ENCODE measurements around the gene WDR45B.

WDR45B gene

DNA sequence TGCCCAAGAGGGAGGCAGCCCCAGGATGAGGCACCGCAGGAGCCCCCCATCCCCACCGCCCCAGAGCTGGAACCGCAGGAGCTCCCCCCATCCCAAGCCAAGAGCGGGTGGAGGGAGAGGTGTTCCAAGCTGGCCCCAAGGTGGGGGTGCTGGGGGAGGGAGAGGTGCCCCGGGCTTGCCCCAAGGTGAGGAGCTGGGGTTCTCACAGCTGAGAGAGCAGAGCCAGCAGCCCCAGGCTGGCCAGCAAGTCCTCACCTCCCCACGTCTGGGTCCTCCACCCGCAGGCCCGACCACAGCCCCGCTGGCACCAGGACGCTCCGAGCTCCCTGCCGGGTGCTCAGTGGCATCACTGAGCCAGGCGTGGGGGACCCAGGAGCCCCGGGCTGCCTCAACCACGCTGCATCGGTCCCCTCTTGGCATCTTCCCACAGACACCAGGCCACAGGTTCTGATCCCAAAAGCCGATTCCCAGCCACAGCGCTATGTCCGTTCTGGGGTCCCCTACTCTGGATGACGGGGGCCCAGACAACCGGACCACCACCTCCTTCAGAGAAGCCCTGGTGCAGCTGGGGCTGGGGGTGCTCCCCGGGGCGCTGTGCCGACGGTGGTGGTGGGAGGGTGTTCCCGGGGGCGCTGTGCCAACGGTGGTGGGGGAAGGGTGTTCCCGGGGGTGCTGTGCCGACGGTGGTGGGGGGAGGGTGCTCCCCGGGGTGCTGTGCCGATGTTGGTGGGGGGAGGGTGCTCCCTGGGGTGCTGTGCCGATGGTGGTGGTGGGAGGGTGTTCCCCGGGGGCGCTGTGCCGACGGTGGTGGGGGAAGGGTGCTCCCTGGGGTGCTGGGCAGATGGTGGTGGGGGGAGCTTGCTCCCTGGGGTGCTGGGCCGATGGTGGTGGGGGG lies 15.4 kb upstream of the WDR45B start:
- TF ChIP-seq CTCF (IDR thresholded peaks at IDR 0.05; ENCODE audit: low read depth, low read length), result no peak
- no peak overlapping the region for H3K4me3 ChIP-seq (ENCODE audit: low read depth, low read length)

DNA sequence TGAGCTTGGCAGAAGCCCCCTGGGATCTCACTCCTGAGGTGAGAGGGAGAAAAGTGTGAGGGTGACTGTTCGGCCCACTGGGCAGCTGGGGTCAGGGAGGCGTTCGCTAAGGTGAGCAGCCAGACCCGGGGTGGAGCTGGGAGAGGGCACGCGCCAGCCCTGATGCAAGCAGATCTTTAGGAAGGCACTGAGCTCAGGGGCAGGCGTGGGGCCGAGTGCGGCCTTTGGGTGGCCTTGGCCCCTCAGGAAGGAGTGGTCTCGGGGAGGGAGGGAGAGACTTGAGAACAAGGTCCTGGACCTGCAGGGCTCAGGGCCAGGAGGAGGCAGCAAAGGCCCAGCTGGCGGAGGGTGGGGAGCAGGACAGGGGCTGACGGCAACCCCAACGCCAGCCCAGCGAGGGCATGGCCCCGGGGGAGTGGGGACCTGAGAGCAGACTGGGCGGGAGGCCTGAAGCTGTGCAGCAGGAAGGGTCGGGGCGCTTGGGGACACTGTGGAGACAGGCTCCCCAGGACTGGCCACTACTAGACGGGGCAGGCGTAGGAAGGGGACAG lies 14.5 kb upstream of the WDR45B start:
- Histone ChIP-seq H3K27ac (no peak overlapping the region), H3K9me3 (ENCODE audit: severe bottlenecking) (peaks cover 9% of the 10 kb centered on the region), H3K4me3 (ENCODE audit: low read depth, low read length) (no peak overlapping the region), H3K36me3 (peaks cover 13% of the 10 kb centered on the region), H3K27me3 (ENCODE audit: insufficient read depth, low read depth, severe bottlenecking) (no peaks in the 10 kb centered on the region)
- no peak for TF ChIP-seq CTCF (IDR thresholded peaks at IDR 0.05; ENCODE audit: low read depth, low read length)
- DNase-seq, result no peak

More for the DNA sequence above, 15.4 kb upstream of the WDR45B start:
- Histone ChIP-seq H3K27ac (no peak overlapping the region), H3K9me3 (ENCODE audit: severe bottlenecking) (peaks cover 9% of the 10 kb centered on the region), H3K27me3 (ENCODE audit: insufficient read depth, low read depth, severe bottlenecking) (no peaks in the 10 kb centered on the region), H3K36me3 (peaks cover 11% of the 10 kb centered on the region)
- DNase-seq, result no peak

DNA sequence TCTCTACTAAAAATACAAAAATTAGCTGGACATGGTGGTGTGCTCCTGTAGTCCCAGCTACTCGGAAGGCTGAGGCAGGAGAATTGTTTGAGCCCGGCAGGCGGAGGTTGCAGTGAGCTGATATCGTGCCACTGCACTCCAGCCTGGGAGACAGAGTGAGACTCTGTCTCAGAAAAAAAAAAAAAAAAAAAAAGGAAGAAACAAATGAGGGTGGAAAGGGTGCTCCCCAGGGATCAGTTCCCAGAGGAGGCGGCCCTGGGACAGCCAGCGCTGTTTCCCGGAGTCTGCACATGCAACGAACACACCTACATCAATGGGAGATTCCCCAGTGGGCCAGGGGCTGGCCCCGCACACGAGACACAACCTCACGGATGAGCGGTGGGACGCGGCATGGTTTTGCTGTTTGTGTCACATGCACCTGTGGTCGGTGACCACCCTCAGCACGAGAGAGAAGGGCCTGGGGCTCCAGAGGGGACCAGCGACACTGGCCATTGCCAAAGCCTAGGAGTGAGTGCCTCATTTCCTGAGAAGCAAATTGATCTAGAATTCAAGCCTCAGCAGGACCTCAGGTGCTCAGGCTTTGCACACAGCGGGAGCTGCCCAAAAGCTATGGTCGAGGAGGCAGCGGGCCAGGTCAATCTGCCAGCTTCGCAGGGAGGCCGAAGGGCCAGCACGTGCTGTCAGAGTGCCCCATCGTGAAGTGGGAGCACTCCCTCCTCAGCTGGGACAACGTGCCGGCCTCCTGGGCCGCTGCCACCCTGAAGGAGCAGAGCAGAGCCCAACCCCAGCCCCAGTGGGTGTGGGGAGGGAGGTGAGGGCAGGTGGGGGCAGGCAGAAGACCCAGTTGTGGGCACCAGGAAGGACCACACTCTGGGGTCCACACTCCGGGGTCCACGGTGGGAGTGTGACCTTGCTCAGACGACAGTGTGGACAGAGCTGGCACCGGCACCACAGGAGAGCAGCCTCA lies 13.8 kb upstream of the WDR45B start:
- no peak for TF ChIP-seq CTCF (IDR thresholded peaks at IDR 0.05; ENCODE audit: low read depth, low read length)
- H3K36me3 ChIP-seq, result peaks cover 20% of the 10 kb centered on the region
- H3K27me3 ChIP-seq (ENCODE audit: insufficient read depth, low read depth, severe bottlenecking), result no peaks in the 10 kb centered on the region
- no peak overlapping the region for H3K4me3 ChIP-seq (ENCODE audit: low read depth, low read length)
- H3K27ac ChIP-seq, result no peak overlapping the region
- H3K9me3 ChIP-seq (ENCODE audit: severe bottlenecking), result peaks cover 9% of the 10 kb centered on the region
- DNase-seq, result no peak

GRCh38 chr17:82659886-82660285 lies 11.6 kb upstream of the WDR45B start:
- no peak for DNase-seq
- no peaks in the 10 kb centered on the region for H3K27me3 ChIP-seq (ENCODE audit: insufficient read depth, low read depth, severe bottlenecking)
- peaks cover 9% of the 10 kb centered on the region for H3K9me3 ChIP-seq (ENCODE audit: severe bottlenecking)
- no peak overlapping the region for H3K27ac ChIP-seq
- H3K4me3 ChIP-seq (ENCODE audit: low read depth, low read length), result no peak overlapping the region
- TF ChIP-seq CTCF (IDR thresholded peaks at IDR 0.05; ENCODE audit: low read depth, low read length), result no peak
- H3K36me3 ChIP-seq, result peaks cover 32% of the 10 kb centered on the region

GRCh38 chr17:82658796-82659452 lies 10.7 kb upstream of the WDR45B start:
- no peaks in the 10 kb centered on the region for H3K27me3 ChIP-seq (ENCODE audit: insufficient read depth, low read depth, severe bottlenecking)
- H3K9me3 ChIP-seq (ENCODE audit: severe bottlenecking), result peaks cover 9% of the 10 kb centered on the region
- peaks cover 32% of the 10 kb centered on the region for H3K36me3 ChIP-seq
- H3K4me3 ChIP-seq (ENCODE audit: low read depth, low read length), result no peak overlapping the region
- no peak overlapping the region for H3K27ac ChIP-seq
- no peak for TF ChIP-seq CTCF (IDR thresholded peaks at IDR 0.05; ENCODE audit: low read depth, low read length)
- DNase-seq, result no peak
